Measurements from ENCODE around the gene RASGEF1C. TPM values are rescaled to one million over a fixed set of nuclear protein-coding genes. Genes with fewer than 3 reads are reported as not detected.

The RASGEF1C gene
- total and polyA plus RNA-seq, 10 of the 15 experiments (the other 5 are each of a cell fraction or from before 2014, with no cell fraction given), result not detected

GRCh38 chr5:180113660-180114303, 95.2 kb downstream of the RASGEF1C start:
- no peak overlapping the region for H3K4me3 ChIP-seq
- no peak overlapping the region for H3K9ac ChIP-seq (ENCODE audit: control insufficient read depth, insufficient read depth, low read length)
- ChIA-PET RAD21 (ENCODE audit: unreplicated experiment) (no interaction called here), CTCF (no interaction called here), SMC1A (ENCODE audit: uncharacterized antibody, unreplicated experiment) (no interaction called here), POLR2A (no interaction called here)
- H3K9me3 ChIP-seq (replicated peaks; ENCODE audit: control insufficient read depth, insufficient read depth, low read length), result no peaks in the 10 kb centered on the region
- in situ Hi-C loops (cut with MboI) (no loop called here), intact Hi-C loops (cut with micrococcal nuclease; ENCODE audit: unreplicated experiment) (no loop called here)
- H3K79me2 ChIP-seq (ENCODE audit: control insufficient read depth, insufficient read depth, low read length), result no peaks in the 10 kb centered on the region
- no peaks in the 10 kb centered on the region for H4K20me1 ChIP-seq (ENCODE audit: control insufficient read depth, insufficient read depth)
- FAIRE-seq (no peak), ATAC-seq (no peak), DNase-seq (ENCODE audit: low read depth, low spot score) (no peak)
- H3K36me3 ChIP-seq (ENCODE audit: control insufficient read depth in 2 of 2, insufficient read depth in 2 of 2, low read length in 1 of 2), result no peaks in the 10 kb centered on the region
- no peak overlapping the region for H3K27ac ChIP-seq (ENCODE audit: control insufficient read depth, insufficient read depth)
- no peak overlapping the region for H2AFZ ChIP-seq (ENCODE audit: control insufficient read depth, low read depth, low read length)
- H3K4me2 ChIP-seq (ENCODE audit: control insufficient read depth, insufficient read depth), result no peak overlapping the region
- WGBS (ENCODE audit: insufficient coverage, insufficient replicate concordance, low lambda C conversion rate, missing lambda C conversion rate), result 61% methylated on average over 18 of the region's 23 CpGs
- no TSS peak for BruUV-seq (replicated peaks)
- no peaks in the 10 kb centered on the region for H3K27me3 ChIP-seq (replicated peaks in 1 of 2; ENCODE audit: control insufficient read depth in 2 of 2, insufficient read depth in 2 of 2, low read length in 1 of 2)
- TF ChIP-seq, protein P1, sequence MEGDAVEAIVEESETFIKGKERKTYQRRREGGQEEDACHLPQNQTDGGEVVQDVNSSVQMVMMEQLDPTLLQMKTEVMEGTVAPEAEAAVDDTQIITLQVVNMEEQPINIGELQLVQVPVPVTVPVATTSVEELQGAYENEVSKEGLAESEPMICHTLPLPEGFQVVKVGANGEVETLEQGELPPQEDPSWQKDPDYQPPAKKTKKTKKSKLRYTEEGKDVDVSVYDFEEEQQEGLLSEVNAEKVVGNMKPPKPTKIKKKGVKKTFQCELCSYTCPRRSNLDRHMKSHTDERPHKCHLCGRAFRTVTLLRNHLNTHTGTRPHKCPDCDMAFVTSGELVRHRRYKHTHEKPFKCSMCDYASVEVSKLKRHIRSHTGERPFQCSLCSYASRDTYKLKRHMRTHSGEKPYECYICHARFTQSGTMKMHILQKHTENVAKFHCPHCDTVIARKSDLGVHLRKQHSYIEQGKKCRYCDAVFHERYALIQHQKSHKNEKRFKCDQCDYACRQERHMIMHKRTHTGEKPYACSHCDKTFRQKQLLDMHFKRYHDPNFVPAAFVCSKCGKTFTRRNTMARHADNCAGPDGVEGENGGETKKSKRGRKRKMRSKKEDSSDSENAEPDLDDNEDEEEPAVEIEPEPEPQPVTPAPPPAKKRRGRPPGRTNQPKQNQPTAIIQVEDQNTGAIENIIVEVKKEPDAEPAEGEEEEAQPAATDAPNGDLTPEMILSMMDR (IDR thresholded peaks at IDR 0.05 in 2 of 3, conservative IDR thresholded peaks at IDR 0.05 in 1 of 3; ENCODE audit: control insufficient read depth in 2 of 3, extremely low read depth in 1 of 3, insufficient read depth in 1 of 3, low read depth in 3 of 3, low read length in 3 of 3), result no peak
- TF ChIP-seq, protein P2, sequence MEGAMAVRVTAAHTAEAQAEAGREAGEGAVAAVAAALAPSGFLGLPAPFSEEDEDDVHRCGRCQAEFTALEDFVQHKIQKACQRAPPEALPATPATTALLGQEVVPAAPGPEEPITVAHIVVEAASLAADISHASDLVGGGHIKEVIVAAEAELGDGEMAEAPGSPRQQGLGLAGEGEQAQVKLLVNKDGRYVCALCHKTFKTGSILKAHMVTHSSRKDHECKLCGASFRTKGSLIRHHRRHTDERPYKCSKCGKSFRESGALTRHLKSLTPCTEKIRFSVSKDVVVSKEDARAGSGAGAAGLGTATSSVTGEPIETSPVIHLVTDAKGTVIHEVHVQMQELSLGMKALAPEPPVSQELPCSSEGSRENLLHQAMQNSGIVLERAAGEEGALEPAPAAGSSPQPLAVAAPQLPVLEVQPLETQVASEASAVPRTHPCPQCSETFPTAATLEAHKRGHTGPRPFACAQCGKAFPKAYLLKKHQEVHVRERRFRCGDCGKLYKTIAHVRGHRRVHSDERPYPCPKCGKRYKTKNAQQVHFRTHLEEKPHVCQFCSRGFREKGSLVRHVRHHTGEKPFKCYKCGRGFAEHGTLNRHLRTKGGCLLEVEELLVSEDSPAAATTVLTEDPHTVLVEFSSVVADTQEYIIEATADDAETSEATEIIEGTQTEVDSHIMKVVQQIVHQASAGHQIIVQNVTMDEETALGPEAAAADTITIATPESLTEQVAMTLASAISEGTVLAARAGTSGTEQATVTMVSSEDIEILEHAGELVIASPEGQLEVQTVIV (IDR thresholded peaks at IDR 0.05; ENCODE audit: borderline replicate concordance, partially characterized antibody), result no peak
- TF ChIP-seq CBFB (IDR thresholded peaks at IDR 0.05; ENCODE audit: low read depth) (no peak), RUNX3 (IDR thresholded peaks at IDR 0.05; ENCODE audit: low read length) (no peak), YY1 (IDR thresholded peaks at IDR 0.05; ENCODE audit: low read depth, low read length) (no peak), CUX1 (IDR thresholded peaks at IDR 0.05; ENCODE audit: insufficient replicate concordance, low read depth, low read length) (no peak), EZH2 (IDR thresholded peaks at IDR 0.05; ENCODE audit: borderline replicate concordance, control insufficient read depth, low read depth, low read length) (no peak), EGR1 (IDR thresholded peaks at IDR 0.05; ENCODE audit: borderline replicate concordance in 1 of 2, low read depth in 2 of 2, low read length in 2 of 2) (no peak), SMC3 (IDR thresholded peaks at IDR 0.05; ENCODE audit: borderline replicate concordance, low read length) (no peak)
- no peaks in the 10 kb centered on the region for H3K4me1 ChIP-seq (ENCODE audit: control insufficient read depth, insufficient read depth, low read length)

All from GM12878 (cell line).